Measurements from ENCODE around the gene NPY.

NPY gene

DNA sequence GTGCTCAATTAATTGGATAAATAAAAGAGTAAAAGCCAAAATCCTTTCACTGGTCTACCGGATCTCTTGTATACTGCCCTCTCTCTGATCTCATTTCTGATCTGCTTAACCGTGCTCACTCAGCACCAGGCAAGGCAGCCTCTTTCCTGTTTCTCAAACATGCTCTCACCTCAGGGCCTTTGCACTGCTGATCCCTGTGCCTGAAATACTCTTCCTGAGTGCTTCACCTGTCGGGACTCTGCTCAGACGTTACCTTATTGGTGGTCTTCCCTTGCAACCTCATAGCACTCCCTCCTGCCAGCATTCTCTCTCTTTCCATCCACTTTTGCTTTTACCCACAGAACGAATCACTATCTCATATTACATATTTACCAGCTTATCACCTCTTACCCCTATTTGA is 55.6 kb downstream of the NPY start:
- H3K4me3 ChIP-seq (ENCODE audit: low read depth, low read length) = no peak overlapping the region
- TF ChIP-seq POLR2A (IDR thresholded peaks at IDR 0.05; ENCODE audit: extremely low read depth, insufficient read length) (no peak), MYC (IDR thresholded peaks at IDR 0.05; ENCODE audit: low read depth, low read length) (no peak), MAX (IDR thresholded peaks at IDR 0.05; ENCODE audit: low read depth, low read length) (no peak), CTCF (IDR thresholded peaks at IDR 0.05; ENCODE audit: low read depth, low read length) (no peak)
- DNase-seq (ENCODE audit: low read depth) = no peak

- no peak for DNase-seq (ENCODE audit: low read depth)
- H3K4me3 ChIP-seq (ENCODE audit: low read depth, low read length) = no peak overlapping the region
- no peak for TF ChIP-seq CTCF (IDR thresholded peaks at IDR 0.05; ENCODE audit: low read depth, low read length)
- no peak for TF ChIP-seq POLR2A (IDR thresholded peaks at IDR 0.05; ENCODE audit: extremely low read depth, insufficient read length)
- TF ChIP-seq MYC (IDR thresholded peaks at IDR 0.05; ENCODE audit: low read depth, low read length) = no peak
- no peak for TF ChIP-seq MAX (IDR thresholded peaks at IDR 0.05; ENCODE audit: low read depth, low read length)
Measured at GRCh38 chr7:24340727-24341126, 56.7 kb downstream of the NPY start.
